H1 (cell line): ENCODE measurements around the gene PPFIBP2. TPM values are rescaled to one million over a fixed set of nuclear protein-coding genes. Genes with fewer than 3 reads are reported as not detected.

Experiments used
- CTCF ChIA-PET: fragments of 300-600 bp; sonication (Branson Sonifier 250); formaldehyde crosslinking; loops from one replicate; lab custom pipeline; 2021; ENCODE audit not compliant: partially characterized antibody; lab: Charles Lee
- POLR2A ChIA-PET: fragments of 300-600 bp; sonication (Branson Sonifier 250); formaldehyde crosslinking; loops from one replicate; lab custom pipeline; 2021; ENCODE audit warnings: inconsistent platforms; ENCODE audit not compliant: partially characterized antibody; lab: Charles Lee
- DNase-seq, 2 experiments: peaks; one replicate each; pipeline versions ENCODE4 v3.0.0 to v3.0.0-alpha.2; 2010 to 2022; ENCODE audit warnings: low spot score in 2 of 2, low read depth in 1 of 2, mixed read lengths in 1 of 2
- FAIRE-seq: peaks from 2 replicates; lab custom pipeline; 2011; peaks lifted over from hg19 to GRCh38; lab: Jason Lieb, UNC
- H2AFZ ChIP-seq: 2 replicates; pipeline ENCODE4 v1.8.1; 2012; ENCODE audit warnings: low read length, inconsistent platforms
- H2AK5ac ChIP-seq: 2 replicates; pipeline ENCODE4 v1.6.1; 2013; ENCODE audit warnings: low read depth, low read length
- H2BK120ac ChIP-seq: replicated peaks from 2 replicates; pipeline ENCODE3; 2013; ENCODE audit warnings: low read depth, low read length, inconsistent platforms
- H2BK12ac ChIP-seq: 2 replicates; pipeline ENCODE4 v1.6.1; 2013; ENCODE audit warnings: low read depth, low read length
- H2BK15ac ChIP-seq: 2 replicates; pipeline ENCODE4 v1.6.1; 2013; ENCODE audit warnings: low read length
- H2BK20ac ChIP-seq: 2 replicates; pipeline ENCODE4 v1.6.1; 2013; ENCODE audit warnings: low read length
- H2BK5ac ChIP-seq: 2 replicates; pipeline ENCODE4 v1.6.1; 2013; ENCODE audit warnings: low read depth, low read length
- H3K14ac ChIP-seq: 2 replicates; pipeline ENCODE4 v1.6.1; 2013; ENCODE audit warnings: inconsistent platforms; ENCODE audit not compliant: insufficient read length
- H3K18ac ChIP-seq: 2 replicates; pipeline ENCODE4 v1.6.1; 2013; ENCODE audit warnings: low read length; ENCODE audit errors: extremely low read depth
- H3K23ac ChIP-seq: 2 replicates; pipeline ENCODE4 v1.6.1; 2013; ENCODE audit warnings: inconsistent platforms; ENCODE audit not compliant: insufficient read length
- H3K23me2 ChIP-seq: 2 replicates; pipeline ENCODE4 v1.6.1; 2013; ENCODE audit warnings: low read depth, low read length
- H3K27ac ChIP-seq: 2 replicates; pipeline ENCODE4 v1.6.1; 2011; ENCODE audit warnings: low read depth, low read length, inconsistent platforms
- H3K27me3 ChIP-seq, 4 experiments: replicated peaks in 1 of 4; 1 replicate in 1 of 4; 2 replicates in 3 of 4; pipeline versions ENCODE4 v1.6.1 to v1.8.1; 2011 to 2013; ENCODE audit warnings: low read length in 3 of 4, mild to moderate bottlenecking in 3 of 4, inconsistent platforms in 2 of 4, mixed read lengths in 2 of 4, moderate library complexity in 1 of 4; ENCODE audit not compliant: control insufficient read depth in 3 of 4, insufficient read depth in 3 of 4; ENCODE audit errors: extremely low read depth in 1 of 4
- H3K36me3 ChIP-seq, 4 experiments: 2 replicates each; pipeline versions ENCODE4 v1.6.1 to v1.8.1; 2011 to 2013; ENCODE audit warnings: mild to moderate bottlenecking in 4 of 4, low read length in 3 of 4, moderate library complexity in 2 of 4, control low read depth in 1 of 4, inconsistent platforms in 1 of 4; ENCODE audit not compliant: insufficient read depth in 4 of 4, control insufficient read depth in 2 of 4
- H3K4ac ChIP-seq: replicated peaks from 2 replicates; pipeline ENCODE3; 2013; ENCODE audit warnings: low read length, low read depth, mixed read lengths, inconsistent platforms; ENCODE audit not compliant: insufficient read length
- H3K4me1 ChIP-seq, 4 experiments: replicated peaks in 1 of 4; 1 replicate in 1 of 4; 2 replicates in 3 of 4; pipeline versions ENCODE4 v1.6.1 to v1.8.1; 2011 to 2013; ENCODE audit warnings: low read length in 3 of 4, inconsistent platforms in 2 of 4, mixed read lengths in 1 of 4; ENCODE audit not compliant: insufficient read depth in 4 of 4, control insufficient read depth in 3 of 4
- H3K4me2 ChIP-seq, 2 experiments: 2 replicates each; pipeline versions ENCODE4 v1.6.1 to v1.8.1; 2011 to 2013; ENCODE audit warnings: low read depth in 2 of 2, low read length in 2 of 2, control low read depth in 1 of 2, inconsistent platforms in 1 of 2, mild to moderate bottlenecking in 1 of 2; ENCODE audit not compliant: insufficient read depth in 1 of 2
- H3K4me3 ChIP-seq, 4 experiments: fragments of 200-600, 300-600 bp in 1 of 4; sonication (generic), shearing (Covaris generic), sonication (Bioruptor Twin) in 1 of 4; 2 replicates each; pipeline versions ENCODE4 v1.5.1 to v1.8.1; 2011 to 2016; ENCODE audit warnings: low read length in 4 of 4, low read depth in 3 of 4, control low read depth in 2 of 4, inconsistent platforms in 2 of 4, mild to moderate bottlenecking in 2 of 4, mixed read lengths in 1 of 4, moderate library complexity in 1 of 4; ENCODE audit not compliant: insufficient read depth in 2 of 4; ENCODE audit errors: extremely low read depth in 1 of 4
- H3K56ac ChIP-seq: replicated peaks from 2 replicates; pipeline ENCODE3; 2013; ENCODE audit warnings: low read depth, mild to moderate bottlenecking, mixed read lengths, low read length, inconsistent platforms; ENCODE audit not compliant: insufficient read length
- H3K79me1 ChIP-seq: 2 replicates; pipeline ENCODE4 v1.6.1; 2013; ENCODE audit warnings: low read depth, low read length, control low read depth
- H3K79me2 ChIP-seq, 2 experiments: 2 replicates each; pipeline versions ENCODE4 v1.6.1 to v1.8.1; 2012 to 2013; ENCODE audit warnings: low read length in 2 of 2, mild to moderate bottlenecking in 2 of 2, inconsistent platforms in 1 of 2; ENCODE audit not compliant: insufficient read depth in 2 of 2, control insufficient read depth in 1 of 2
- H3K9ac ChIP-seq, 4 experiments: replicated peaks in 1 of 4; 1 replicate in 1 of 4; 2 replicates in 3 of 4; pipeline versions ENCODE4 v1.6.1 to v1.8.1; 2011 to 2013; ENCODE audit warnings: low read depth in 3 of 4, low read length in 3 of 4, control low read depth in 2 of 4, mild to moderate bottlenecking in 2 of 4, moderate library complexity in 2 of 4, inconsistent platforms in 1 of 4; ENCODE audit errors: extremely low read depth in 1 of 4
- H3K9me3 ChIP-seq, 2 experiments: 2 replicates each; pipeline versions ENCODE4 v1.6.1 to v1.8.1; 2012 to 2013; ENCODE audit warnings: mild to moderate bottlenecking in 2 of 2, moderate library complexity in 2 of 2, control low read depth in 1 of 2, inconsistent platforms in 1 of 2, low read depth in 1 of 2, low read length in 1 of 2, mixed read lengths in 1 of 2; ENCODE audit not compliant: insufficient read depth in 2 of 2
- H4K20me1 ChIP-seq, 2 experiments: replicated peaks in 1 of 2; 2 replicates each; pipeline versions ENCODE3 to v1.8.1; 2011 to 2013; ENCODE audit warnings: inconsistent platforms in 2 of 2, low read length in 2 of 2, mild to moderate bottlenecking in 1 of 2; ENCODE audit not compliant: insufficient read depth in 2 of 2, control insufficient read depth in 1 of 2
- H4K5ac ChIP-seq: 2 replicates; pipeline ENCODE4 v1.6.1; 2013; ENCODE audit warnings: low read length, low read depth, mixed read lengths, inconsistent platforms; ENCODE audit not compliant: insufficient read length
- H4K8ac ChIP-seq: 2 replicates; pipeline ENCODE4 v1.8.0; 2013; ENCODE audit warnings: mild to moderate bottlenecking, moderate library complexity, low read length, inconsistent platforms; ENCODE audit not compliant: insufficient read depth; ENCODE audit errors: extremely low read depth
- H4K91ac ChIP-seq: replicated peaks from 2 replicates; pipeline ENCODE3; 2013; ENCODE audit warnings: low read length, mixed read lengths, inconsistent platforms; ENCODE audit not compliant: insufficient read length
- CTBP2 ChIP-seq: IDR thresholded peaks from 2 replicates; pipeline ENCODE4 v1.7.0; 2011; ENCODE audit warnings: borderline replicate concordance, mild to moderate bottlenecking, moderate library complexity, mixed read lengths, low read length; ENCODE audit not compliant: insufficient read depth, insufficient read length
- KDM4A ChIP-seq: IDR thresholded peaks from one replicate; pipeline ENCODE4 v1.7.1; 2012; ENCODE audit warnings: low read depth, mild to moderate bottlenecking, moderate library complexity, low read length, inconsistent platforms; ENCODE audit not compliant: severe bottlenecking
- NANOG ChIP-seq: IDR thresholded peaks from 2 replicates; pipeline ENCODE4 v1.6.1; 2011; ENCODE audit warnings: low read length, low read depth, mild to moderate bottlenecking, inconsistent platforms; ENCODE audit not compliant: insufficient read depth, poor library complexity, severe bottlenecking
- RAD21 ChIP-seq, 2 experiments: IDR thresholded peaks in 1 of 2; conservative IDR thresholded peaks in 1 of 2; 2 replicates each; pipeline ENCODE4 v1.6.1; 2011; ENCODE audit warnings: low read depth in 2 of 2, low read length in 2 of 2, improper control_type of control experiment in 1 of 2, inconsistent platforms in 1 of 2, mild to moderate bottlenecking in 1 of 2, moderate library complexity in 1 of 2
- SIRT6 ChIP-seq: IDR thresholded peaks from one replicate; pipeline ENCODE4 v1.7.1; 2012; ENCODE audit warnings: low read length, inconsistent platforms
- SUZ12 ChIP-seq: fragments of 200-600 bp; sonication (generic); IDR thresholded peaks from 2 replicates; pipeline ENCODE4 v1.6.1; 2012; ENCODE audit warnings: mild to moderate bottlenecking, inconsistent platforms, low read length, moderate library complexity, mixed read lengths
- TAF7 ChIP-seq: optimal IDR thresholded peaks from 2 replicates; pipeline ENCODE3; 2011; ENCODE audit warnings: low read depth, mild to moderate bottlenecking, inconsistent platforms, low read length, moderate library complexity, borderline replicate concordance
- WGBS, 2 experiments: shearing (Covaris generic) in 1 of 2; methylation state at CpG; one replicate each; pipeline versions ENCODE4 v1.1.6 to v1.1.7; 2013 to 2015; ENCODE audit warnings: low lambda C conversion rate in 2 of 2, mixed read lengths in 2 of 2, inconsistent platforms in 1 of 2, low coverage in 1 of 2, missing lambda C conversion rate in 1 of 2; ENCODE audit not compliant: insufficient replicate concordance in 2 of 2, insufficient coverage in 1 of 2, insufficient read length in 1 of 2; ENCODE audit errors: extremely low coverage in 1 of 2, missing lambda C conversion rate in 1 of 2; 5-methylcytosine and 5-hydroxymethylcytosine counted together
- polyA plus RNA-seq, 7 experiments: library from polyadenylated mRNA; depleted of rRNA in 3 of 7; stranded (reverse) in 5 of 7; unstranded in 2 of 7; fragments of >200 nt in 5 of 7; fragments of 200-250 nt in 2 of 7; gene quantifications; 1 replicate in 5 of 7; 2 replicates in 1 of 7; 4 replicates in 1 of 7; pipeline versions ENCODE4 v1.2.1 to v1.2.3, GENCODE V29; 2011 to 2013; ENCODE audit warnings: missing spikeins in 2 of 7, mixed read lengths in 2 of 7
- total RNA-seq: library from RNA; stranded (reverse); fragmentation: NEBNext Ultra II Directional; extraction: Animal tissue kit (Norgen Biotek cat#: 25700); gene quantifications from 2 replicates; pipeline ENCODE4 v1.2.1, GENCODE V29; 2021
- TF ChIP-seq, protein P1 (sequence below): IDR thresholded peaks from 2 replicates; pipeline ENCODE4 v1.6.1; 2012; ENCODE audit warnings: low read length, inconsistent platforms

The PPFIBP2 gene
- total and polyA plus RNA-seq, 2 of the 8 experiments (the other 6 are each of a cell fraction or from before 2014, with no cell fraction given), result 5.5 to 9.8 TPM

DNA sequence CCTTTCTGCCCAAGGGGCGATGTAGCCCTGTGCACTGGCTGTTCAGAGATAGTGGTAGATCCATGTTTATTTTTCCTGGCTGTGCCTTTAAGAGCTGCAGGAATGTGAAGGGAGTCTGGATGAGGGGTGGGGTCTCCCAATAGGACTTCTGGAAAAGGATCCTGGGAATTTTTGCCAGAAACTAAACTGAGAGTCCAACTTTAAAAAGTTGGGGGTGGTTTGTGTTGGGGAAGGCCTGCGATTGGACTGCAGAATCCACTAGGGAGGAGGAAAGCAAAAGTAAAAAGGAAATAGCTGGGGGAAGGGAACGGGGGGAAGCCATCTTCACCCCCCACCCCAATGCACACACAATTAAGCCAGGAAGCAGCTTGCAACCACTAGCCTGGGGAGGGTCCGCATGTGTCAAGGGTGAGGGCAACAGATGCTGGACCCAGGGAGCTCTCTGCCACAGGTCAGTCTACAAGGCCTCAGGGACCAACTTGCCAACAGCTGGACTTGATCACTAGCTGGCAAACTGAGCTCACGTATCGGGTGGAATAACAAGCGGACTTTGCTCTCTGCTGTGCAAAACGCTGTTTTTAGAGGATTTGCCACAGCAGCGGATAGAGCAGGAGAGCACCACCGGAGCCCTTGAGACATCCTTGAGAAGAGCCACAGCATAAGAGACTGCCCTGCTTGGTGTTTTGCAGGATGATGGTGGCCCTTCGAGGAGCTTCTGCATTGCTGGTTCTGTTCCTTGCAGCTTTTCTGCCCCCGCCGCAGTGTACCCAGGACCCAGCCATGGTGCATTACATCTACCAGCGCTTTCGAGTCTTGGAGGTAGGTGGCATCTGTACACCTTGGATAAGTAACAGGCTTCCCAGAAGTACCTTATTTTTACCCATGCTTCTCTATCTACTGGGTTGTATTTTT lies 28.4 kb upstream of the PPFIBP2 start, which contains the start of gene OLFML1:
Gene OLFML1 (plus strand): TSS at position 321 of the 912 bp plus-strand sequence. CDS start 370 bp downstream, at position 691.
- no peaks in the 10 kb centered on the region for H3K36me3 ChIP-seq
- H3K9me3 ChIP-seq, result no peaks in the 10 kb centered on the region
- H3K79me1 ChIP-seq, result no peaks in the 10 kb centered on the region
- H3K14ac ChIP-seq, result no peak within 1 kb of the TSS
- H4K91ac ChIP-seq, result no peak within 1 kb of the TSS
- no peak for FAIRE-seq
- H4K8ac ChIP-seq, result no peak within 1 kb of the TSS
- peaks cover 0 to 3% (median 1%) of the 10 kb centered on the region in 4 experiments; a peak in 2 of 7 replicates for H3K4me1 ChIP-seq
- H2BK5ac ChIP-seq, result no peak within 1 kb of the TSS
- H3K18ac ChIP-seq, result no peak within 1 kb of the TSS
- no peak within 1 kb of the TSS for H3K9ac ChIP-seq
- DNase-seq, result no peak
- H3K4me3 ChIP-seq, result no peak within 1 kb of the TSS
- no peak within 1 kb of the TSS for H3K23ac ChIP-seq
- H2BK120ac ChIP-seq, result no peak within 1 kb of the TSS
- no peaks in the 10 kb centered on the region for H3K27me3 ChIP-seq
- H2AFZ ChIP-seq, result no peak within 1 kb of the TSS; the same call in 1 of the 2 replicates
- ChIA-PET POLR2A (interaction anchor here (0.9 kb wide), 2 partner anchors 10 to 11 kb away, joined by 3 read pairs; no protein-coding TSS in a partner anchor), CTCF (interaction anchor here (0.7 to 2.1 kb wide), 11 partner anchors 8 to 171 kb away, joined by 3 to 9 read pairs (median 3); no protein-coding TSS in a partner anchor)
- no peak within 1 kb of the TSS for H2AK5ac ChIP-seq
- no peak within 1 kb of the TSS for H3K4ac ChIP-seq
- WGBS, 2 experiments, result 92% methylated on average over 14 of the region's 15 CpGs; no CpG with 5 or more reads in 1 of the 2 experiments
- H4K20me1 ChIP-seq, result no peaks in the 10 kb centered on the region
- H3K56ac ChIP-seq, result no peak within 1 kb of the TSS
- H3K23me2 ChIP-seq, result no peaks in the 10 kb centered on the region
- H3K27ac ChIP-seq, result no peak within 1 kb of the TSS
- peak within 1 kb of the TSS; percentile 55; the same call in 1 of the 2 replicates for H2BK20ac ChIP-seq
- peak within 1 kb of the TSS; percentile 44; the same call in 1 of the 2 replicates for H2BK12ac ChIP-seq
- H3K4me2 ChIP-seq, result no peak within 1 kb of the TSS
- no peak within 1 kb of the TSS for H4K5ac ChIP-seq
- H2BK15ac ChIP-seq, result no peak within 1 kb of the TSS
- no peaks in the 10 kb centered on the region for H3K79me2 ChIP-seq
- no peak for TF ChIP-seq NANOG
- TF ChIP-seq CTBP2, result no peak
- TF ChIP-seq RAD21 (IDR thresholded peaks at IDR 0.05 in 1 of 2, conservative IDR thresholded peaks at IDR 0.05 in 1 of 2; ENCODE audit: low read depth in 2 of 2, low read length in 2 of 2), result no peak
- no peak for TF ChIP-seq SUZ12
- TF ChIP-seq, protein P1, sequence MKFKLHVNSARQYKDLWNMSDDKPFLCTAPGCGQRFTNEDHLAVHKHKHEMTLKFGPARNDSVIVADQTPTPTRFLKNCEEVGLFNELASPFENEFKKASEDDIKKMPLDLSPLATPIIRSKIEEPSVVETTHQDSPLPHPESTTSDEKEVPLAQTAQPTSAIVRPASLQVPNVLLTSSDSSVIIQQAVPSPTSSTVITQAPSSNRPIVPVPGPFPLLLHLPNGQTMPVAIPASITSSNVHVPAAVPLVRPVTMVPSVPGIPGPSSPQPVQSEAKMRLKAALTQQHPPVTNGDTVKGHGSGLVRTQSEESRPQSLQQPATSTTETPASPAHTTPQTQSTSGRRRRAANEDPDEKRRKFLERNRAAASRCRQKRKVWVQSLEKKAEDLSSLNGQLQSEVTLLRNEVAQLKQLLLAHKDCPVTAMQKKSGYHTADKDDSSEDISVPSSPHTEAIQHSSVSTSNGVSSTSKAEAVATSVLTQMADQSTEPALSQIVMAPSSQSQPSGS, result no peak
- no peak for TF ChIP-seq SIRT6
- no peak for TF ChIP-seq TAF7
- TF ChIP-seq KDM4A, result no peak
